Colonic mucosa (tissue), 4 donors: ENCODE data around the gene DLGAP1. TPM values are rescaled to one million over a fixed set of nuclear protein-coding genes. Genes with fewer than 3 reads are reported as not detected.

Experiments
- DNase-seq: peaks from one replicate; pipeline ENCODE4 v3.0.0-alpha.2; 2020
- H3K27ac ChIP-seq: fragments of 200-600 bp; one replicate; pipeline ENCODE4 v1.8.0; 2021
- H3K27me3 ChIP-seq: fragments of 200-600 bp; one replicate; pipeline ENCODE4 v1.8.0; 2021
- H3K36me3 ChIP-seq: fragments of 200-600 bp; one replicate; pipeline ENCODE4 v1.8.0; 2021
- H3K4me1 ChIP-seq: fragments of 200-600 bp; one replicate; pipeline ENCODE4 v1.8.0; 2021; ENCODE audit warnings: mild to moderate bottlenecking
- H3K4me3 ChIP-seq: fragments of 200-600 bp; one replicate; pipeline ENCODE4 v1.8.0; 2021
- H3K9ac ChIP-seq, 2 donors: one replicate each; pipeline ENCODE4 v1.7.0; 2013; ENCODE audit warnings: control low read depth in 2 of 2, low read depth in 2 of 2, low read length in 2 of 2
- H3K9me3 ChIP-seq: fragments of 200-600 bp; one replicate; pipeline ENCODE4 v1.8.0; 2021
- intact Hi-C: fragments of 100-400 bp; cut with DNase I; formaldehyde crosslinking; loops from one replicate; pipeline ENCODE4 v1.14.1; 2022
- total RNA-seq, 2 donors: library from RNA; stranded (reverse); fragmentation: NEBNext Ultra II Directional in 1 of 2; extraction: Animal tissue kit (Norgen Biotek cat#: 25700) in 1 of 2; gene quantifications; one replicate each; pipeline ENCODE4 v1.2.1, GENCODE V29; 2021
- TF ChIP-seq, protein P1 (sequence below): fragments of 200-600 bp; IDR thresholded peaks from one replicate; pipeline ENCODE4 v1.8.0; 2022; ENCODE audit warnings: antibody characterized with exemption, mild to moderate bottlenecking
- donor health status: healthy.
- donor health status: DM: no; HTN: no; CAD: no.
- donor health status: DM: no; HTN: no; CAD: no.

The DLGAP1 gene
- total RNA-seq, 2 donors from 2014 or later, result 0.25 to 0.50 TPM

DNA sequence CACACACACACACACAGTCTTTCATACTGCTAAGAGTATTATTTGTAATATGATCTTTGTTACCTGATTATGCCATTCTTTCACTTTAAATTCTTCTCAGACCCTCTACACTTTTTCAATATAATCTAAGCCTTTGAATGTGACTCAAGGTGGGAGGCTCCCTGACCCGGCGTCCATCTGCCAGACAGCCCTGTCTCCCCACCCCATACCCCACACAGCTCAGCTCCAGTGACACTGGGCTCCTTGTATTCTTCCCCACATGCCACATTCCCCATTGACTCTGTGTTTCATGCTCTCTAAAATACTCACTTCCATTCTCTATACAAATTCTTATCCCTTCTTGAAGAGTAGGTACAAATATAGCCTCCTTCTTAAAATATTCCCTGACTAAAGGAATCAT is 563.0 kb downstream of the DLGAP1 start:
- intact Hi-C loops, result no loop called here
- Histone ChIP-seq H3K9ac (no peak overlapping the region), H3K4me3 (no peak overlapping the region), H3K9me3 (no peaks in the 10 kb centered on the region), H3K4me1 (no peaks in the 10 kb centered on the region), H3K27ac (no peak overlapping the region), H3K36me3 (no peaks in the 10 kb centered on the region), H3K27me3 (no peaks in the 10 kb centered on the region)
- TF ChIP-seq, protein P1, sequence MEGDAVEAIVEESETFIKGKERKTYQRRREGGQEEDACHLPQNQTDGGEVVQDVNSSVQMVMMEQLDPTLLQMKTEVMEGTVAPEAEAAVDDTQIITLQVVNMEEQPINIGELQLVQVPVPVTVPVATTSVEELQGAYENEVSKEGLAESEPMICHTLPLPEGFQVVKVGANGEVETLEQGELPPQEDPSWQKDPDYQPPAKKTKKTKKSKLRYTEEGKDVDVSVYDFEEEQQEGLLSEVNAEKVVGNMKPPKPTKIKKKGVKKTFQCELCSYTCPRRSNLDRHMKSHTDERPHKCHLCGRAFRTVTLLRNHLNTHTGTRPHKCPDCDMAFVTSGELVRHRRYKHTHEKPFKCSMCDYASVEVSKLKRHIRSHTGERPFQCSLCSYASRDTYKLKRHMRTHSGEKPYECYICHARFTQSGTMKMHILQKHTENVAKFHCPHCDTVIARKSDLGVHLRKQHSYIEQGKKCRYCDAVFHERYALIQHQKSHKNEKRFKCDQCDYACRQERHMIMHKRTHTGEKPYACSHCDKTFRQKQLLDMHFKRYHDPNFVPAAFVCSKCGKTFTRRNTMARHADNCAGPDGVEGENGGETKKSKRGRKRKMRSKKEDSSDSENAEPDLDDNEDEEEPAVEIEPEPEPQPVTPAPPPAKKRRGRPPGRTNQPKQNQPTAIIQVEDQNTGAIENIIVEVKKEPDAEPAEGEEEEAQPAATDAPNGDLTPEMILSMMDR, result no peak
- no peak for DNase-seq

DNA sequence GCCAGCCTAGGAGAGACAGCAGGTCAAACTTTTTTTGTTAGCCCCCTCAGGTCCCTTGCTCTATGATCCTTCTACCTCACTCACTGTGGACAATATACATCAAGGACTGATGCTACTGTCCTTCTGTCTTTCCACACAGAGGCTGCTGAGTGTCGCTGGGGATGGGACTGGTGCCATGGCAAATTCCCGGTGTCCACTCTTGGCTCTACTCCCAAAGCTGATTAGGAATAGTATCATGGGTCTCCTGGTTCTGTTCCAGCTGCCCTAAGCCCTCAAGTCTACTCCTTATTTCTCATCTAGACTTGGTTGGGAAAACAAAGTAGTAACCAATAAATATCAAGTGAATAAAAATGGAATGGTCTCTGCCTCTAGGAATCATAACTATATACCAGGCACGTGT is 563.9 kb downstream of the DLGAP1 start:
- intact Hi-C loops, result no loop called here

DNA sequence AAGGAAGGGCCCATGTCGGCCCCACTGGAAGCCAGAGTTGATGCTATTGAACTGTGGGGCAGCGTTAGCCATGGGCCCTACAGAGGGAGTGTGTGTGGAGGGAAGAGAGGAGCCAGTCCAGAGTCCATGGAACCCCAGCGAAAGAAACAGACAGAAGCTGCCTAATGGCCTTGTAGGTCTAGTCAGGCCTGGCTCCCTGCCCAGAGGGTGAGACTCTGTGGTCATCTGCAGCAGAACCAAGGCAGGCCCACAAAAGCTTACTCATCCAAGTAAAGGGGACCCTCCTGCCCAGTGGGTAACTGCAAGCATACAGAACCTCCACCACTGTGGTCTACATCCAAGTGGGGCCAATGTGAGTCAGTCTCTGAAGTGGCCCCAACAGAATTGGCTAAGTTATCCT is 565.3 kb downstream of the DLGAP1 start:
- H3K36me3 ChIP-seq, result no peaks in the 10 kb centered on the region
- H3K27ac ChIP-seq, result no peak overlapping the region
- H3K27me3 ChIP-seq, result no peaks in the 10 kb centered on the region
- no peak overlapping the region for H3K4me3 ChIP-seq
- no peaks in the 10 kb centered on the region for H3K9me3 ChIP-seq
- TF ChIP-seq, protein P1, result no peak
- no peaks in the 10 kb centered on the region for H3K4me1 ChIP-seq
- DNase-seq, result no peak
- intact Hi-C loops, result no loop called here
- H3K9ac ChIP-seq, result no peak overlapping the region

More for the DNA sequence above, 563.9 kb downstream of the DLGAP1 start:
- no peaks in the 10 kb centered on the region for H3K9me3 ChIP-seq
- no peaks in the 10 kb centered on the region for H3K27me3 ChIP-seq
- H3K9ac ChIP-seq, result no peak overlapping the region
- TF ChIP-seq, protein P1, result no peak
- no peak overlapping the region for H3K27ac ChIP-seq
- H3K4me1 ChIP-seq, result no peaks in the 10 kb centered on the region
- H3K4me3 ChIP-seq, result no peak overlapping the region
- DNase-seq, result no peak
- H3K36me3 ChIP-seq, result no peaks in the 10 kb centered on the region

DNA sequence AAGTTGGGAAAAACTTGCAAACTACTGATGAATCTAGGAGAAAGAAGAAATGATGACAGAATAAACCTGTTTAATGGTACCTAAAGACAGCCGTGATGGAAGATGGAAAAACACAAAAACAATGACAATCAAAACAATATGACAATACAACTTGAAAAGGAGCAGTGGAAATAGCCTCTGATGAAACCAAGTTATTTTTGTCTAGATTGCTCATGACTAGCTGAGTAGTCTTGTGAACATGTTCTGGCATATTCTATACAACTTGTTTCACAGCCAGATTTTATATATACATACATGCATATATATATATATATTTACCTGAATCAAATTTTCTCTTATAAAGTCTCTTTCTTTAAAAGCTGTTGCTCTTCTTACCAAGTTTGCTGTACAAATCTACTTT is 566.0 kb downstream of the DLGAP1 start:
- no peaks in the 10 kb centered on the region for H3K36me3 ChIP-seq
- intact Hi-C loops, result no loop called here
- TF ChIP-seq, protein P1, result no peak
- H3K9me3 ChIP-seq, result no peaks in the 10 kb centered on the region
- no peak overlapping the region for H3K4me3 ChIP-seq
- H3K27me3 ChIP-seq, result no peaks in the 10 kb centered on the region
- no peak for DNase-seq
- no peaks in the 10 kb centered on the region for H3K4me1 ChIP-seq
- H3K27ac ChIP-seq, result no peak overlapping the region
- no peak overlapping the region for H3K9ac ChIP-seq

DNA sequence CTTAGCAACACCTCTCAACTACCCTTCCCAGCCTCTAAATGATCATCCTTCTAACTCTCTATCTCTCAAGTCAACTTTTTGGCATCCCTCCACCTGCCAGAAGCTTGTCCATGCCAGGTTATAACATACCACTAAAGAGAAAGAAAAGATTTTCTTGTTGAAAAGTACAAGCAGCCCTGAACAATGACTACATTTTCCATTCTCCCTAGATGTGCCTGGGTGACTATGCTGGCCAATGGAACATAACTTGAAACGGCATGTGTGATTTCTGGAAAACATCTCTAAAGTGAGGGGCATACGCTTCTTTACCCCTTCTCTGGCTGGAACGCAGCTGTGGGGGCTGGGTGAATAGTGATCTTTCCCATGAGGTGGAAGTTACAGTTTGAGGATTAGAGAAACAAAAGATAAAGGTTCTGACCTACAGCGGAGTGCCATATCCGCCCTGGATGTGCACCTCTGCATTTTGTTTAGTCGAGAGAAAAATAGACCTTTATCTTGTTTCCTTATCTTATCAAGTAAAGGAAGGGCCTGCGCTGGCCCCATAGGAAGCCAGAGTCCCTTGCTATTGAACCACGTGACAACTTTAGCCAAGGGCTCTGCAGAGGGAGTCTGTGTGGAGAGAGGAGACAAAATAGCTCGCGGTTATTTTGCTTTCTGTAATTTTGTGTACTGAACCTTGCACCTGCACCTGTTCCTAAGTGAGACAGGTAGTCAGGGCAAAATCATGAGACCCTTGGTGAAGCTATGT is 568.4 kb downstream of the DLGAP1 start:
- DNase-seq, result no peak
- no peaks in the 10 kb centered on the region for H3K27me3 ChIP-seq
- no peak overlapping the region for H3K27ac ChIP-seq
- intact Hi-C loops, result no loop called here
- H3K4me3 ChIP-seq, result no peak overlapping the region
- H3K9ac ChIP-seq, result no peak overlapping the region
- H3K4me1 ChIP-seq, result no peaks in the 10 kb centered on the region
- H3K9me3 ChIP-seq, result no peaks in the 10 kb centered on the region
- no peaks in the 10 kb centered on the region for H3K36me3 ChIP-seq
- TF ChIP-seq, protein P1, result no peak
